Left lung (tissue), 10 donors: ENCODE measurements around the gene GOLGA2. TPM values are rescaled to one million over a fixed set of nuclear protein-coding genes. Genes with fewer than 3 reads are reported as not detected.

Experiments
- ATAC-seq: fragments of 200-7000 bp; cut with Tn5 transposase; one replicate; pipeline ENCODE4 v1.9.1; 2020; ENCODE audit warnings: moderate library complexity
- DNase-seq, 4 donors: peaks; one replicate each; pipeline ENCODE4 v3.0.0-alpha.2; 2013 to 2020
- H3K27ac ChIP-seq, 2 donors: fragments of 200-600 bp; sonication (generic) in 1 of 2; one replicate each; pipeline versions ENCODE4 v1.5.0 to v1.8.0; 2020 to 2021
- H3K27me3 ChIP-seq, 2 donors: fragments of 200-600 bp; sonication (generic) in 1 of 2; one replicate each; pipeline versions ENCODE4 v1.5.0 to v1.8.0; 2020 to 2021
- H3K36me3 ChIP-seq, 2 donors: fragments of 200-600 bp; sonication (generic) in 1 of 2; one replicate each; pipeline versions ENCODE4 v1.5.0 to v1.8.0; 2020 to 2021
- H3K4me1 ChIP-seq, 2 donors: fragments of 200-600 bp; one replicate each; pipeline ENCODE4 v1.8.0; 2021
- H3K4me3 ChIP-seq, 2 donors: fragments of 200-600 bp; sonication (generic) in 1 of 2; one replicate each; pipeline versions ENCODE4 v1.5.0 to v1.8.0; 2020 to 2021; ENCODE audit warnings: mild to moderate bottlenecking in 1 of 2
- H3K9me3 ChIP-seq, 2 donors: fragments of 200-600 bp; sonication (generic) in 1 of 2; one replicate each; pipeline versions ENCODE4 v1.5.0 to v1.8.0; 2020 to 2021
- CTCF ChIP-seq, 2 donors: fragments of 200-600 bp; sonication (generic) in 1 of 2; IDR thresholded peaks; one replicate each; pipeline versions ENCODE4 v1.5.0 to v1.8.0; 2021; ENCODE audit warnings: antibody characterized with exemption in 2 of 2
- intact Hi-C, 2 donors: fragments of 100-400 bp; cut with DNase I; formaldehyde crosslinking; loops; one replicate each; pipeline versions ENCODE4 v1.11.2 to v1.14.2; 2022
- polyA plus RNA-seq, 6 donors: library from polyadenylated mRNA; unstranded; fragments of 120-200 nt; gene quantifications; one replicate each; pipeline ENCODE4 v1.2.1, GENCODE V29; 2013; ENCODE audit not compliant: insufficient read length in 6 of 6
- total RNA-seq, 2 donors: library from RNA; stranded (reverse); fragmentation: NEBNext Ultra II Directional; extraction: Animal tissue kit (Norgen Biotek cat#: 25700); gene quantifications; one replicate each; pipeline ENCODE4 v1.2.1, GENCODE V29; 2021
- donor health status: DM: no; HTN: yes; CAD: no.
- donor health status: DM: no; HTN: no; CAD: no.

The GOLGA2 gene
- total and polyA plus RNA-seq, 8 donors, result 97.2 to 163 (median 117) TPM

- Histone ChIP-seq H3K4me1 (peaks cover 12 to 30% of the 10 kb centered on the region in 2 donors), H3K36me3 (peaks cover 0 to 37% of the 10 kb centered on the region in 2 donors), H3K27ac (no peak overlapping the region), H3K9me3 (no peaks in the 10 kb centered on the region), H3K4me3 (peak overlapping the region; percentile 96 to 97), H3K27me3 (no peaks in the 10 kb centered on the region)
- no peak for TF ChIP-seq CTCF (IDR thresholded peaks at IDR 0.05)
- DNase-seq (no peak), ATAC-seq (no peak)
- intact Hi-C loops, result no loop called here
Measured at GRCh38 chr9:128274245-128274644, 1.6 kb downstream of the GOLGA2 start.

- Histone ChIP-seq H3K4me3 (no peak overlapping the region), H3K27me3 (no peaks in the 10 kb centered on the region), H3K27ac (no peak overlapping the region), H3K36me3 (peaks cover 0 to 62% of the 10 kb centered on the region in 2 donors), H3K9me3 (no peaks in the 10 kb centered on the region), H3K4me1 (peaks cover 6 to 19% of the 10 kb centered on the region in 2 donors)
- intact Hi-C loops, result no loop called here
- ATAC-seq (no peak), DNase-seq (no peak)
- TF ChIP-seq CTCF (IDR thresholded peaks at IDR 0.05), result no peak
Measured at GRCh38 chr9:128271512-128271911, 4.3 kb downstream of the GOLGA2 start.

- H3K4me1 ChIP-seq, result peaks cover 6 to 17% of the 10 kb centered on the region in 2 donors
- no peak for ATAC-seq
- no peaks in the 10 kb centered on the region for H3K9me3 ChIP-seq
- TF ChIP-seq CTCF (IDR thresholded peaks at IDR 0.05), result no peak
- H3K36me3 ChIP-seq, result peaks cover 0 to 66% of the 10 kb centered on the region in 2 donors
- H3K4me3 ChIP-seq, result no peak overlapping the region
- no peak for DNase-seq
- intact Hi-C loops, result no loop called here
- H3K27me3 ChIP-seq, result no peaks in the 10 kb centered on the region
- H3K27ac ChIP-seq, result no peak overlapping the region
Measured at GRCh38 chr9:128271112-128271511, 4.7 kb downstream of the GOLGA2 start.

- H3K4me3 ChIP-seq, result no peak overlapping the region
- no peak for TF ChIP-seq CTCF (IDR thresholded peaks at IDR 0.05)
- H3K9me3 ChIP-seq, result no peaks in the 10 kb centered on the region
- H3K4me1 ChIP-seq, result no peaks in the 10 kb centered on the region
- H3K27ac ChIP-seq, result no peak overlapping the region
- intact Hi-C loops, result no loop called here
- ATAC-seq, result no peak
- no peak for DNase-seq
- H3K36me3 ChIP-seq, result peaks cover 0 to 90% of the 10 kb centered on the region in 2 donors
- no peaks in the 10 kb centered on the region for H3K27me3 ChIP-seq
Measured at GRCh38 chr9:128266868-128267590, 8.8 kb downstream of the GOLGA2 start.

- intact Hi-C loops, result no loop called here
- no peak overlapping the region for H3K4me3 ChIP-seq
- ATAC-seq (no peak), DNase-seq (no peak)
- no peaks in the 10 kb centered on the region for H3K9me3 ChIP-seq
- no peaks in the 10 kb centered on the region for H3K27me3 ChIP-seq
- H3K36me3 ChIP-seq, result peaks cover 0 to 92% of the 10 kb centered on the region in 2 donors
- no peak overlapping the region for H3K27ac ChIP-seq
- TF ChIP-seq CTCF (IDR thresholded peaks at IDR 0.05), result no peak
- no peaks in the 10 kb centered on the region for H3K4me1 ChIP-seq
Measured at GRCh38 chr9:128265348-128265847, 10.4 kb downstream of the GOLGA2 start.
